ENCODE results near the gene SLC25A53. TPM values are rescaled to one million over a fixed set of nuclear protein-coding genes. Genes with fewer than 3 reads are reported as not detected.

The SLC25A53 gene
- total RNA-seq, 2 donors from 2014 or later = 10.3 to 10.8 TPM

- H3K4me1 Mint-ChIP-seq (ENCODE audit: low read depth in 2 of 2) = peaks cover 28 to 38% of the 10 kb centered on the region in 2 donors
- peaks cover 0 to 7% of the 10 kb centered on the region in 2 donors for H3K27me3 Mint-ChIP-seq
- H3K36me3 Mint-ChIP-seq = peaks cover 4% of the 10 kb centered on the region
- DNase-seq (ENCODE audit: low spot score) = peak; percentile 93
- ATAC-seq = peak; percentile 98
- peak within 1 kb of the TSS; percentile 92 for H3K4me3 Mint-ChIP-seq
- no peaks in the 10 kb centered on the region for H3K9me3 Mint-ChIP-seq
- H3K27ac Mint-ChIP-seq = peak within 1 kb of the TSS; percentile 69 to 84
Observed at GRCh38 chrX:104165894-104166734, 9.3 kb upstream of the SLC25A53 start, which contains the start of gene FAM199X. TSS of gene FAM199X (plus strand) at chrX:104166453. CDS start at chrX:104166786, 333 bp downstream.

- Mint-ChIP-seq H3K4me1 (ENCODE audit: low read depth in 2 of 2) (peaks cover 3 to 5% of the 10 kb centered on the region in 2 donors), H3K36me3 (no peaks in the 10 kb centered on the region), H3K9me3 (no peaks in the 10 kb centered on the region), H3K4me3 (no peak overlapping the region), H3K27ac (no peak overlapping the region), H3K27me3 (peaks cover 0 to 2% of the 10 kb centered on the region in 2 donors)
- DNase-seq (ENCODE audit: low spot score) (no peak), ATAC-seq (no peak)
Observed at GRCh38 chrX:104151037-104151436, 5.8 kb downstream of the SLC25A53 start.

- peaks cover 0 to 7% of the 10 kb centered on the region in 2 donors for H3K27me3 Mint-ChIP-seq
- H3K4me1 Mint-ChIP-seq (ENCODE audit: low read depth in 2 of 2) = peaks cover 17 to 24% of the 10 kb centered on the region in 2 donors
- ATAC-seq = no peak
- H3K36me3 Mint-ChIP-seq = no peaks in the 10 kb centered on the region
- H3K9me3 Mint-ChIP-seq = no peaks in the 10 kb centered on the region
- no peak for DNase-seq (ENCODE audit: low spot score)
- H3K4me3 Mint-ChIP-seq = no peak overlapping the region
- H3K27ac Mint-ChIP-seq = no peak overlapping the region
Observed at GRCh38 chrX:104141087-104141760, 15.6 kb downstream of the SLC25A53 start.

GRCh38 chrX:104137496-104137895 lies 19.3 kb downstream of the SLC25A53 start:
- Mint-ChIP-seq H3K27ac (no peak overlapping the region), H3K9me3 (no peaks in the 10 kb centered on the region), H3K27me3 (peaks cover 0 to 7% of the 10 kb centered on the region in 2 donors), H3K4me3 (no peak overlapping the region), H3K36me3 (no peaks in the 10 kb centered on the region), H3K4me1 (ENCODE audit: low read depth in 2 of 2) (peaks cover 30 to 32% of the 10 kb centered on the region in 2 donors)
- peak in 1 of 2 donors; percentile 46 for ATAC-seq
- DNase-seq (ENCODE audit: low spot score) = no peak

GRCh38 chrX:104136241-104137019 lies 20.4 kb downstream of the SLC25A53 start:
- Mint-ChIP-seq H3K27ac (no peak overlapping the region), H3K9me3 (no peaks in the 10 kb centered on the region), H3K4me1 (ENCODE audit: low read depth in 2 of 2) (peaks cover 26 to 31% of the 10 kb centered on the region in 2 donors), H3K27me3 (peaks cover 0 to 9% of the 10 kb centered on the region in 2 donors), H3K4me3 (no peak overlapping the region), H3K36me3 (no peaks in the 10 kb centered on the region)
- DNase-seq (ENCODE audit: low spot score) (peak; percentile 74), ATAC-seq (peak in 1 of 2 donors; percentile 77)

- DNase-seq (ENCODE audit: low spot score) (no peak), ATAC-seq (no peak)
- H3K27me3 Mint-ChIP-seq = peaks cover 0 to 10% of the 10 kb centered on the region in 2 donors
- peak overlapping the region in 1 of 2 donors; percentile 22 for H3K27ac Mint-ChIP-seq
- no peaks in the 10 kb centered on the region for H3K9me3 Mint-ChIP-seq
- peaks cover 2% of the 10 kb centered on the region for H3K36me3 Mint-ChIP-seq
- H3K4me1 Mint-ChIP-seq (ENCODE audit: low read depth in 2 of 2) = peaks cover 26 to 31% of the 10 kb centered on the region in 2 donors
- H3K4me3 Mint-ChIP-seq = peak overlapping the region; percentile 71
Observed at GRCh38 chrX:104135677-104136076, 21.1 kb downstream of the SLC25A53 start.

GRCh38 chrX:104134583-104135261 lies 22.1 kb downstream of the SLC25A53 start:
- Mint-ChIP-seq H3K36me3 (peaks cover 6% of the 10 kb centered on the region), H3K27me3 (peaks cover 0 to 13% of the 10 kb centered on the region in 2 donors), H3K4me1 (ENCODE audit: low read depth in 2 of 2) (peaks cover 26 to 31% of the 10 kb centered on the region in 2 donors), H3K27ac (peak overlapping the region; percentile 22 to 60), H3K4me3 (peak overlapping the region; percentile 71), H3K9me3 (no peaks in the 10 kb centered on the region)
- DNase-seq (ENCODE audit: low spot score) = no peak
- no peak for ATAC-seq

- no peak overlapping the region for H3K27ac Mint-ChIP-seq
- DNase-seq (ENCODE audit: low spot score) = no peak
Observed at GRCh38 chrX:104130808-104131207, 26.0 kb downstream of the SLC25A53 start.

GRCh38 chrX:104126856-104127255 lies 30.0 kb downstream of the SLC25A53 start:
- H3K27ac Mint-ChIP-seq = no peak overlapping the region
- H3K9me3 Mint-ChIP-seq = no peaks in the 10 kb centered on the region
- H3K27me3 Mint-ChIP-seq = peaks cover 0 to 6% of the 10 kb centered on the region in 2 donors
- DNase-seq (ENCODE audit: low spot score) (no peak), ATAC-seq (no peak)
- H3K4me3 Mint-ChIP-seq = no peak overlapping the region
- H3K36me3 Mint-ChIP-seq = peaks cover 6% of the 10 kb centered on the region
- H3K4me1 Mint-ChIP-seq (ENCODE audit: low read depth in 2 of 2) = peaks cover 11 to 12% of the 10 kb centered on the region in 2 donors

More at GRCh38 chrX:104130808-104131207, 26.0 kb downstream of the SLC25A53 start:
- Mint-ChIP-seq H3K4me3 (no peak overlapping the region), H3K9me3 (no peaks in the 10 kb centered on the region), H3K36me3 (peaks cover 6% of the 10 kb centered on the region), H3K4me1 (ENCODE audit: low read depth in 2 of 2) (peaks cover 20 to 27% of the 10 kb centered on the region in 2 donors), H3K27me3 (peaks cover 0 to 13% of the 10 kb centered on the region in 2 donors)
- ATAC-seq = no peak

GRCh38 chrX:104122829-104123228 lies 34.0 kb downstream of the SLC25A53 start:
- Mint-ChIP-seq H3K4me1 (ENCODE audit: low read depth in 2 of 2) (peaks cover 21 to 23% of the 10 kb centered on the region in 2 donors), H3K27ac (peak overlapping the region; percentile 40 to 65), H3K4me3 (peak overlapping the region; percentile 34), H3K36me3 (no peaks in the 10 kb centered on the region), H3K27me3 (peaks cover 0 to 2% of the 10 kb centered on the region in 2 donors), H3K9me3 (no peaks in the 10 kb centered on the region)
- DNase-seq (ENCODE audit: low spot score) (no peak), ATAC-seq (peak; percentile 72 to 86)

GRCh38 chrX:104118765-104119164 lies 38.0 kb downstream of the SLC25A53 start:
- Mint-ChIP-seq H3K36me3 (no peaks in the 10 kb centered on the region), H3K27me3 (peaks cover 0 to 5% of the 10 kb centered on the region in 2 donors), H3K9me3 (no peaks in the 10 kb centered on the region), H3K27ac (peak overlapping the region; percentile 19 to 72), H3K4me1 (ENCODE audit: low read depth in 2 of 2) (peaks cover 25 to 36% of the 10 kb centered on the region in 2 donors), H3K4me3 (no peak overlapping the region)
- DNase-seq (ENCODE audit: low spot score) (no peak), ATAC-seq (no peak)

GRCh38 chrX:104117759-104118158 lies 39.0 kb downstream of the SLC25A53 start:
- Mint-ChIP-seq H3K27me3 (peaks cover 0 to 5% of the 10 kb centered on the region in 2 donors), H3K9me3 (no peaks in the 10 kb centered on the region), H3K27ac (peak overlapping the region; percentile 72 to 84), H3K4me3 (peak overlapping the region; percentile 71), H3K36me3 (no peaks in the 10 kb centered on the region), H3K4me1 (ENCODE audit: low read depth in 2 of 2) (peaks cover 23 to 32% of the 10 kb centered on the region in 2 donors)
- DNase-seq (ENCODE audit: low spot score) (no peak), ATAC-seq (peak; percentile 60 to 66)
